K562 (cell line): ENCODE measurements around the gene MTFR2. TPM values are rescaled to one million over a fixed set of nuclear protein-coding genes. Genes with fewer than 3 reads are reported as not detected.

Experiments
- ATF6 ChIP-seq: sonication (generic); formaldehyde crosslinking; IDR thresholded peaks from 2 replicates; pipeline ENCODE4 v1.4.0; 2020; ENCODE audit warnings: mild to moderate bottlenecking, missing genetic modification reagents
- BRF1 ChIP-seq: IDR thresholded peaks from 3 replicates; pipeline ENCODE4 v1.6.1; 2011; ENCODE audit warnings: borderline replicate concordance, mild to moderate bottlenecking; ENCODE audit not compliant: insufficient read length; ENCODE audit errors: extremely low read depth
- CEBPB ChIP-seq: fragments of 450-650 bp; IDR thresholded peaks from 2 replicates; pipeline ENCODE4 v1.6.1; 2016; ENCODE audit warnings: missing genetic modification characterization, missing compliant biosample characterization
- KLF6 ChIP-seq: fragments of 250-450 bp; sonication (Bioruptor Pico); IDR thresholded peaks from 2 replicates; pipeline ENCODE4 v1.4.0; 2020; ENCODE audit warnings: mild to moderate bottlenecking, moderate library complexity, borderline replicate concordance
- NEUROD1 ChIP-seq: fragments of 150-350 bp; IDR thresholded peaks from 2 replicates; pipeline ENCODE4 v1.6.1; 2014; ENCODE audit warnings: borderline replicate concordance, low read length, low read depth; ENCODE audit not compliant: partially characterized antibody
- PHB2 ChIP-seq: fragments of 450-650 bp; IDR thresholded peaks from 2 replicates; pipeline ENCODE4 v1.6.1; 2017; ENCODE audit warnings: low read depth
- TAF9B ChIP-seq: fragments of 450-650 bp; IDR thresholded peaks from 2 replicates; pipeline ENCODE4 v1.6.1; 2018; ENCODE audit warnings: mild to moderate bottlenecking; ENCODE audit not compliant: partially characterized antibody
- ZBTB2 ChIP-seq: fragments of 450-650 bp; IDR thresholded peaks from 2 replicates; pipeline ENCODE4 v1.6.1; 2016; ENCODE audit warnings: antibody characterized with exemption
- ZKSCAN1 ChIP-seq: fragments of 150-350 bp; IDR thresholded peaks from 2 replicates; pipeline ENCODE4 v1.6.1; 2016; ENCODE audit warnings: low read depth, low read length
- ZNF277 ChIP-seq: fragments of 250-450 bp; sonication (Bioruptor Pico); IDR thresholded peaks from 2 replicates; pipeline ENCODE4 v1.8.0; 2022; ENCODE audit warnings: inconsistent platforms, mild to moderate bottlenecking, moderate library complexity, borderline replicate concordance
- ZNF311 ChIP-seq: fragments of 250-450 bp; sonication (Bioruptor Pico); IDR thresholded peaks from 2 replicates; pipeline ENCODE4 v1.4.0; 2020; ENCODE audit warnings: mild to moderate bottlenecking, moderate library complexity
- ZNF76 ChIP-seq: fragments of 250-450 bp; sonication (Bioruptor Pico); IDR thresholded peaks from 2 replicates; pipeline ENCODE4 v1.4.0; 2020; ENCODE audit warnings: mild to moderate bottlenecking, moderate library complexity, borderline replicate concordance
- polyA plus RNA-seq, 8 experiments: library from polyadenylated mRNA; depleted of rRNA in 4 of 8; stranded (reverse) in 5 of 8; unstranded in 3 of 8; fragments of >200 nt; fragmentation: Nextera tagmentation in 2 of 8; fragmentation: Illumina TruSeq in 1 of 8; extraction: Ambion mirVana in 2 of 8; extraction: Trizol in 1 of 8; gene quantifications; 2 replicates each; pipeline versions ENCODE4 v1.2.1 to v1.2.3, GENCODE V29; 2011 to 2014; ENCODE audit warnings: inconsistent platforms in 1 of 8, missing spikeins in 1 of 8
- total RNA-seq, 7 experiments: library from RNA; depleted of rRNA in 6 of 7; stranded (reverse); fragments of >200 nt in 6 of 7; fragmentation: Illumina TruSeq in 2 of 7; extraction: Trizol in 2 of 7; gene quantifications; 2 replicates each; pipeline versions ENCODE4 v1.2.1 to v1.2.3, GENCODE V29; 2011 to 2021; ENCODE audit warnings: low replicate concordance in 1 of 7

Gene MTFR2
- total and polyA plus RNA-seq, 9 of the 15 experiments (the other 6 are each of a cell fraction or from before 2014, with no cell fraction given) = 10.1 to 63.3 (median 45.9) TPM

GRCh38 chr6:136249811-136250685 lies at the start of gene MTFR2 (continued):
- TF ChIP-seq ZBTB2 = 0 out of 2 replicates have a peak, but pooled peaks have one; percentile 48
- TF ChIP-seq ZKSCAN1 = no peak
- TF ChIP-seq ZNF76 (CRISPR knock-in tag) = no peak
- no peak; the same call in 1 of the 2 replicates for TF ChIP-seq ATF6 (CRISPR knock-in tag)
- TF ChIP-seq KLF6 (CRISPR knock-in tag) = peak; percentile 54; the same call in 1 of the 2 replicates
- TF ChIP-seq NEUROD1 = peak; percentile 98
- peak; percentile 68 for TF ChIP-seq TAF9B
- no peak for TF ChIP-seq ZNF311
- TF ChIP-seq BRF1 = no peak
- TF ChIP-seq CEBPB (tag) = peak; percentile 48
- TF ChIP-seq PHB2 = no peak
- no peak for TF ChIP-seq ZNF277 (CRISPR knock-in tag)
